Measurements from ENCODE around the gene E4F1. TPM values are rescaled to one million over a fixed set of nuclear protein-coding genes. Genes with fewer than 3 reads are reported as not detected.

Gene E4F1
- total RNA-seq, 1 donor from 2014 or later: 28.6 TPM

DNA sequence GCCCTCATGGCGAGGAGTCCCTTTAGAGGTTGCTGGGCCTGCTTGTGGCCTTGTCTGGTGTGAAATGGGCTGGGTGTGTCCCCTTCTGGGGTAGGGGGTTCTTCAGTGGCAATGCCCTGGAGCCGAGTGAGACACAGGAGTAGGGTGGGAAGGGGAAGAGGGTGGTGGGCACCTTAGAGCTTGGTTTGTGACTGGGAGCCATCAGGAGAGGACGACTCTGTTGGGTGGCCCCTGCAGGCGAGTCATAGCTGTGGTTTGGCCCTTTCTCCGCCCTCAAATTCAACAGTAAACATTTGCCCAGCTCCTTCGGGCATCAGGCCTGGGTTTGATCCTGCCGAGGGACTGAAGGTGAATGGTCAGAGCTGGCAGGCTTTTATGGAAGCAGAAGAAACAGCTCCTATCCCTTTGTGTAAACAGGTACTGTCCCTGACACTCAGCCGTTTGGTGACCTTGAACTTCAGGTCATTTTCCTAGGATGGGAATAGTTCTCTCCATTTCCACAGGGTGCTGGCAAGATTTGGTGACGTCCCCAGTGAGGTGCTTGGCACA is 2.9 kb downstream of the E4F1 start:
- no peaks in the 10 kb centered on the region for H3K36me3 ChIP-seq (ENCODE audit: control insufficient read depth, insufficient read depth, low read length)
- H3K27me3 ChIP-seq (ENCODE audit: control insufficient read depth, insufficient read depth, low read length): no peaks in the 10 kb centered on the region
- H3K4me3 ChIP-seq (ENCODE audit: low read depth, low read length): no peak overlapping the region
- TF ChIP-seq, protein P1, sequence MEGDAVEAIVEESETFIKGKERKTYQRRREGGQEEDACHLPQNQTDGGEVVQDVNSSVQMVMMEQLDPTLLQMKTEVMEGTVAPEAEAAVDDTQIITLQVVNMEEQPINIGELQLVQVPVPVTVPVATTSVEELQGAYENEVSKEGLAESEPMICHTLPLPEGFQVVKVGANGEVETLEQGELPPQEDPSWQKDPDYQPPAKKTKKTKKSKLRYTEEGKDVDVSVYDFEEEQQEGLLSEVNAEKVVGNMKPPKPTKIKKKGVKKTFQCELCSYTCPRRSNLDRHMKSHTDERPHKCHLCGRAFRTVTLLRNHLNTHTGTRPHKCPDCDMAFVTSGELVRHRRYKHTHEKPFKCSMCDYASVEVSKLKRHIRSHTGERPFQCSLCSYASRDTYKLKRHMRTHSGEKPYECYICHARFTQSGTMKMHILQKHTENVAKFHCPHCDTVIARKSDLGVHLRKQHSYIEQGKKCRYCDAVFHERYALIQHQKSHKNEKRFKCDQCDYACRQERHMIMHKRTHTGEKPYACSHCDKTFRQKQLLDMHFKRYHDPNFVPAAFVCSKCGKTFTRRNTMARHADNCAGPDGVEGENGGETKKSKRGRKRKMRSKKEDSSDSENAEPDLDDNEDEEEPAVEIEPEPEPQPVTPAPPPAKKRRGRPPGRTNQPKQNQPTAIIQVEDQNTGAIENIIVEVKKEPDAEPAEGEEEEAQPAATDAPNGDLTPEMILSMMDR (IDR thresholded peaks at IDR 0.05; ENCODE audit: insufficient read depth, low read length, poor library complexity, severe bottlenecking): no peak
- DNase-seq (ENCODE audit: low read depth): no peak

GRCh38 chr16:2226918-2227317 is 3.5 kb downstream of the E4F1 start:
- TF ChIP-seq, protein P1 (IDR thresholded peaks at IDR 0.05; ENCODE audit: insufficient read depth, low read length, poor library complexity, severe bottlenecking): no peak
- H3K27me3 ChIP-seq (ENCODE audit: control insufficient read depth, insufficient read depth, low read length): no peaks in the 10 kb centered on the region
- no peaks in the 10 kb centered on the region for H3K36me3 ChIP-seq (ENCODE audit: control insufficient read depth, insufficient read depth, low read length)
- no peak for DNase-seq (ENCODE audit: low read depth)
- H3K4me3 ChIP-seq (ENCODE audit: low read depth, low read length): no peak overlapping the region

- no peak for DNase-seq (ENCODE audit: low read depth)
- Histone ChIP-seq H3K4me3 (ENCODE audit: low read depth, low read length) (no peak overlapping the region), H3K36me3 (ENCODE audit: control insufficient read depth, insufficient read depth, low read length) (no peaks in the 10 kb centered on the region), H3K27me3 (ENCODE audit: control insufficient read depth, insufficient read depth, low read length) (no peaks in the 10 kb centered on the region)
- TF ChIP-seq, protein P1 (IDR thresholded peaks at IDR 0.05; ENCODE audit: insufficient read depth, low read length, poor library complexity, severe bottlenecking): no peak
Observed at GRCh38 chr16:2228161-2228824, 4.9 kb downstream of the E4F1 start.

GRCh38 chr16:2229091-2229490 is 5.7 kb downstream of the E4F1 start:
- DNase-seq (ENCODE audit: low read depth): no peak
- TF ChIP-seq, protein P1 (IDR thresholded peaks at IDR 0.05; ENCODE audit: insufficient read depth, low read length, poor library complexity, severe bottlenecking): no peak
- Histone ChIP-seq H3K27me3 (ENCODE audit: control insufficient read depth, insufficient read depth, low read length) (no peaks in the 10 kb centered on the region), H3K4me3 (ENCODE audit: low read depth, low read length) (no peak overlapping the region), H3K36me3 (ENCODE audit: control insufficient read depth, insufficient read depth, low read length) (no peaks in the 10 kb centered on the region)

DNA sequence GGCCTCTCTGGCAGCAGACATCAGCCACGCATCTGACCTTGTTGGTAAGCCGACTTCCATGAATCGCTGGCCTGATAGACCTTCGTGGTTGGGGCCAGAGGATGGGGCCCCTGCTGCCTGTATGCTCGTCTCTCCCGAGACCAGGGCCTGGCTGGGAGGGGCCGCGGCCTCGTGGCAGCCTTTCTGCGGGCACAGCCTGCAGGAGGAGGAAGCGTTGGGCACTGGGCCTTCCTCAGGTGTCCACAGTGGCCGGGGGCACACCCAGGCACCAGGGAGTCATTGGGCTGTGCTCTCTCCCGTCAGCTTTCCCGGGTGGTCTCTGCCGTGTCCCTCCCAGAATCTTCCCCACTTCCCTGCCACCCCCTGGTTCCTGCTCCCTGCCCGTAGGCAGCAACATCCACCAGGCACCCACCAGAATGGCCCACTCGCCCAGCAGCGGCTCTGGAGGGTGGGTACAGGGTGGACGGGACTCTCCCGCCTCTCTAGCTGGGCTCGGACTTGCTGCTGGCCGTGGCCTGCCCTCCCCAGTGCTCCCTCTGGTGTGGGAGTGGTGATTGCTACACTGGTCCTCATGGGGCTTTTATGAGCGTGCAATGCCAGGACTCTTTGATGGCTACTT is 6.3 kb downstream of the E4F1 start:
- Histone ChIP-seq H3K27me3 (ENCODE audit: control insufficient read depth, insufficient read depth, low read length) (no peaks in the 10 kb centered on the region), H3K4me3 (ENCODE audit: low read depth, low read length) (no peak overlapping the region), H3K36me3 (ENCODE audit: control insufficient read depth, insufficient read depth, low read length) (no peaks in the 10 kb centered on the region)
- no peak for DNase-seq (ENCODE audit: low read depth)
- TF ChIP-seq, protein P1 (IDR thresholded peaks at IDR 0.05; ENCODE audit: insufficient read depth, low read length, poor library complexity, severe bottlenecking): no peak
